ENCODE results near the gene STARD7.

STARD7 gene

DNA sequence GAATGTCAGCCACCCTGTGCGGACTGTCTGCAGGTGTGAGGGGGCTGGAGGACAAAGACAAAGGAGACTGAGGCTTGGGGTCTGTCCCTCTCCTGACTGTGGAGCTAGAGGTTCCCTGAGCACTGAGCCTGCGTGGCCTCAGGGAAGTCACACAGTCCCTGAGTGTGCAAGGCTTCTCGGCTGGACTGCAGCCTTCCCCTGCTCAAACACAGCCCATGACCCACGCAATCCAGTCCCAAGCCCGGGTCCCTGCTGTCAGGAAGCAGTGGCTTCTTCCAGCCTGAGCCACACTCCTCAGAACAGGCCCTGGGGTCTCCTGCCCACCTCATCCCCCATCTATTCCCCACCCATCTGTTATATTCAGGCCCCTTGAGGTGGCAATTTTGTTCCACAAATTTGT lies 73.0 kb downstream of the STARD7 start:
- no peak for DNase-seq (ENCODE audit: low read depth)

GRCh38 chr2:96135171-96135570 lies 73.5 kb downstream of the STARD7 start:
- DNase-seq (ENCODE audit: low read depth) = no peak
